Measurements from ENCODE around the gene STAM2.

DNA sequence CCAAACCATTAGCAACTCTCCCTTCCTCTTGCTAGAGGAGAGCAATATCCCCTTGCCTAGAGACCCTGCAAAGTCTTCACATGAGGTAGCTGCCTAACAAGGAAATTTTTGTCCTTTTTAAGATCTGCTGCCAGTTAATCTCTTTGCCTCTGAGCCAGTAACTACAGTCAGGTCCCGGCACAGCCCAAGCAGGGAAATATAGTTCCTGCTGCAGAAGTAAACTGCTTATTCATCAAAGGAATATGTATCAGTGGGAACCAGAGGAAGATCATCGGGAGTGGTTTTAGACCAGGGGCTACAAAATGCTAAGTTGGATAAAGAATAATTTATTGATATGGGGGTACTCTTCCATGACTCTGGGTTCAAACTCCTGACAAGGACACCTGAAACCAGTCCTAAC, 107.3 kb downstream of the STAM2 start:
- TF ChIP-seq EZH2 (IDR thresholded peaks at IDR 0.05; ENCODE audit: low read depth): no peak
- TF ChIP-seq, protein P1, sequence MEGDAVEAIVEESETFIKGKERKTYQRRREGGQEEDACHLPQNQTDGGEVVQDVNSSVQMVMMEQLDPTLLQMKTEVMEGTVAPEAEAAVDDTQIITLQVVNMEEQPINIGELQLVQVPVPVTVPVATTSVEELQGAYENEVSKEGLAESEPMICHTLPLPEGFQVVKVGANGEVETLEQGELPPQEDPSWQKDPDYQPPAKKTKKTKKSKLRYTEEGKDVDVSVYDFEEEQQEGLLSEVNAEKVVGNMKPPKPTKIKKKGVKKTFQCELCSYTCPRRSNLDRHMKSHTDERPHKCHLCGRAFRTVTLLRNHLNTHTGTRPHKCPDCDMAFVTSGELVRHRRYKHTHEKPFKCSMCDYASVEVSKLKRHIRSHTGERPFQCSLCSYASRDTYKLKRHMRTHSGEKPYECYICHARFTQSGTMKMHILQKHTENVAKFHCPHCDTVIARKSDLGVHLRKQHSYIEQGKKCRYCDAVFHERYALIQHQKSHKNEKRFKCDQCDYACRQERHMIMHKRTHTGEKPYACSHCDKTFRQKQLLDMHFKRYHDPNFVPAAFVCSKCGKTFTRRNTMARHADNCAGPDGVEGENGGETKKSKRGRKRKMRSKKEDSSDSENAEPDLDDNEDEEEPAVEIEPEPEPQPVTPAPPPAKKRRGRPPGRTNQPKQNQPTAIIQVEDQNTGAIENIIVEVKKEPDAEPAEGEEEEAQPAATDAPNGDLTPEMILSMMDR (conservative IDR thresholded peaks at IDR 0.05): no peak
